Lung (tissue), 12 donors: ENCODE data around the gene PKD1. TPM values are rescaled to one million over a fixed set of nuclear protein-coding genes. Genes with fewer than 3 reads are reported as not detected.

Experiments
- ATAC-seq: fragments of 200-7000 bp; cut with Tn5 transposase; one replicate; pipeline ENCODE4 v1.9.1; 2020; ENCODE audit warnings: moderate number of reproducible peaks; ENCODE audit not compliant: insufficient read depth, low FRiP score
- DNase-seq, 3 donors: peaks; one replicate each; pipeline ENCODE4 v3.0.0-alpha.2; 2013 to 2017
- H3K27ac ChIP-seq, 2 donors: one replicate each; pipeline ENCODE4 v1.5.1; 2013; ENCODE audit warnings: mild to moderate bottlenecking in 2 of 2, moderate library complexity in 2 of 2, control low read depth in 1 of 2, inconsistent platforms in 1 of 2, low read depth in 1 of 2, low read length in 1 of 2
- H3K27me3 ChIP-seq, 3 donors: one replicate each; pipeline ENCODE4 v1.5.1; 2013; ENCODE audit warnings: low read length in 2 of 3; ENCODE audit not compliant: control insufficient read depth in 3 of 3, insufficient read depth in 3 of 3
- H3K36me3 ChIP-seq, 4 donors: one replicate each; pipeline ENCODE4 v1.5.1; 2013; ENCODE audit warnings: low read length in 4 of 4, mild to moderate bottlenecking in 1 of 4, moderate library complexity in 1 of 4; ENCODE audit not compliant: control insufficient read depth in 4 of 4, insufficient read depth in 4 of 4
- H3K4me1 ChIP-seq, 5 donors: one replicate each; pipeline ENCODE4 v1.5.1; 2013; ENCODE audit warnings: low read length in 5 of 5, mild to moderate bottlenecking in 2 of 5, moderate library complexity in 1 of 5; ENCODE audit not compliant: control insufficient read depth in 5 of 5, insufficient read depth in 5 of 5
- H3K4me3 ChIP-seq: one replicate; pipeline ENCODE4 v1.5.1; 2013; ENCODE audit warnings: mild to moderate bottlenecking, control low read depth, moderate library complexity
- H3K9ac ChIP-seq, 2 donors: one replicate each; pipeline ENCODE4 v1.5.1; 2013; ENCODE audit warnings: low read length in 2 of 2, control low read depth in 1 of 2; ENCODE audit not compliant: insufficient read depth in 1 of 2
- H3K9me3 ChIP-seq, 4 donors: one replicate each; pipeline ENCODE4 v1.5.1; 2013; ENCODE audit warnings: low read length in 3 of 4, mild to moderate bottlenecking in 1 of 4, moderate library complexity in 1 of 4; ENCODE audit not compliant: control insufficient read depth in 4 of 4, insufficient read depth in 3 of 4
- WGBS, 2 donors: extraction: QIAGEN DNeasy Blood & Tissue Kit; methylation state at CpG; one replicate each; pipeline ENCODE4 v1.1.7; 2013; 5-methylcytosine and 5-hydroxymethylcytosine counted together
- polyA plus RNA-seq, 2 donors: library from polyadenylated mRNA; stranded (reverse); fragments of 200-250 nt; gene quantifications; one replicate each; pipeline ENCODE4 v1.2.1, GENCODE V29; 2013
- total RNA-seq, 2 donors: library from RNA; depleted of rRNA in 1 of 2; stranded (reverse); fragments of >200 nt in 1 of 2; gene quantifications; one replicate each; pipeline ENCODE4 v1.2.1, GENCODE V29; 2014 to 2021
- TF ChIP-seq, protein P1 (sequence below): IDR thresholded peaks from 2 replicates; pipeline ENCODE4 v1.5.1; 2012; ENCODE audit warnings: mild to moderate bottlenecking; ENCODE audit errors: control extremely low read depth, extremely low read depth
- donor health status: control.
- donor health status: control.
- donor health status: Bipolar disorder and iron deficiency.
- donor health status: healthy.
- donor health status: DM: yes; HTN: yes; CAD: no.

PKD1 gene
- total and polyA plus RNA-seq, 4 donors = 39.1 to 128 (median 64.6) TPM

DNA sequence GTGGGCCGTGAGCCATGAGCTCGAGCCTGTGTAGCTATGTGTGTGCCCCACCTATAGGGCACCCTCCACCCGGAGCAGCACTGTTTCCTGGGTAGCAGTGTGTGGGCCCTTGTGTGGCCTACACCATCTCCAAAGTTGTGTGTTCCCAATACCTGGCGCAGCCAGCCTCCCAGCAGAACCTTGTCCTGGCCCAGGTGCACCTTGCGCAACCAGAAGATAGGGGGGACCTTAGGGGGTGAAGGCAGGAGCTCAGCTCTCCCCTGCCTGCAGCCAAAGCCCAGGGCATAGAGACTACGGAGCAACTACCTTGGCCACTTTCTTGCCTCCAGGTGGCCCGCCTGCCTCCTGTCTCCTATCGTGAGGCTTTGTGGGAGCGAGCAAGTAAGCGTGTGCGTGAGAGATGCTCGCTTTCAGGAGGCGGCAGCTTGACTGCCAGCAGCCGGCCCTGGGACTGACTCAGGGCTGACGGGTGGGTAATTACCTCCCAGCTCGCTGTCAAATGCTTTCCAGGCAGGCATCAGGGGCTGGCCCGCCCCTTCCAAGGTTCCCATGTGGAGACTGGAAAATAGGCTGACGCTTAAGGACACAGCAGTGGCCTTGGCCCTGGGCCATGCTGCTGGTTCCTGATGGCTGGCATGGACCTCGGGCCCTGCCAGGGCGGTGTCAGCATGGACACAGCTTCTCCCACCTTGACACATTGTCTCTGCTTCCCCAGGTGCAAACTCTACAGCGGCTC is 38.9 kb upstream of the PKD1 start:
- 94 to 96% methylated on average over 21 of the region's 21 CpGs for WGBS, 2 donors
- H3K27ac ChIP-seq = no peak overlapping the region
- H3K9me3 ChIP-seq = no peaks in the 10 kb centered on the region
- no peaks in the 10 kb centered on the region for H3K27me3 ChIP-seq
- ATAC-seq = no peak
- no peak for DNase-seq
- no peak overlapping the region for H3K4me3 ChIP-seq
- TF ChIP-seq, protein P1, sequence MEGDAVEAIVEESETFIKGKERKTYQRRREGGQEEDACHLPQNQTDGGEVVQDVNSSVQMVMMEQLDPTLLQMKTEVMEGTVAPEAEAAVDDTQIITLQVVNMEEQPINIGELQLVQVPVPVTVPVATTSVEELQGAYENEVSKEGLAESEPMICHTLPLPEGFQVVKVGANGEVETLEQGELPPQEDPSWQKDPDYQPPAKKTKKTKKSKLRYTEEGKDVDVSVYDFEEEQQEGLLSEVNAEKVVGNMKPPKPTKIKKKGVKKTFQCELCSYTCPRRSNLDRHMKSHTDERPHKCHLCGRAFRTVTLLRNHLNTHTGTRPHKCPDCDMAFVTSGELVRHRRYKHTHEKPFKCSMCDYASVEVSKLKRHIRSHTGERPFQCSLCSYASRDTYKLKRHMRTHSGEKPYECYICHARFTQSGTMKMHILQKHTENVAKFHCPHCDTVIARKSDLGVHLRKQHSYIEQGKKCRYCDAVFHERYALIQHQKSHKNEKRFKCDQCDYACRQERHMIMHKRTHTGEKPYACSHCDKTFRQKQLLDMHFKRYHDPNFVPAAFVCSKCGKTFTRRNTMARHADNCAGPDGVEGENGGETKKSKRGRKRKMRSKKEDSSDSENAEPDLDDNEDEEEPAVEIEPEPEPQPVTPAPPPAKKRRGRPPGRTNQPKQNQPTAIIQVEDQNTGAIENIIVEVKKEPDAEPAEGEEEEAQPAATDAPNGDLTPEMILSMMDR = no peak
- peaks cover 4 to 71% (median 11%) of the 10 kb centered on the region in 4 donors for H3K36me3 ChIP-seq
- peaks cover 0 to under 1% (median 0%) of the 10 kb centered on the region in 5 donors for H3K4me1 ChIP-seq
- H3K9ac ChIP-seq = no peak overlapping the region

GRCh38 chr16:2173916-2174315 is 38.2 kb upstream of the PKD1 start:
- H3K4me3 ChIP-seq = no peak overlapping the region
- TF ChIP-seq, protein P1 = no peak
- 95 to 96% methylated on average over 4 of the region's 4 CpGs for WGBS, 2 donors
- H3K27me3 ChIP-seq = no peaks in the 10 kb centered on the region
- H3K4me1 ChIP-seq = peaks cover 0 to 3% (median 0%) of the 10 kb centered on the region in 5 donors
- ATAC-seq = no peak
- peaks cover 4 to 74% (median 11%) of the 10 kb centered on the region in 4 donors for H3K36me3 ChIP-seq
- DNase-seq = no peak
- H3K9ac ChIP-seq = no peak overlapping the region
- no peak overlapping the region for H3K27ac ChIP-seq
- no peaks in the 10 kb centered on the region for H3K9me3 ChIP-seq

GRCh38 chr16:2173366-2173765 is 37.7 kb upstream of the PKD1 start:
- peaks cover 0 to 3% (median 0%) of the 10 kb centered on the region in 5 donors for H3K4me1 ChIP-seq
- H3K4me3 ChIP-seq = no peak overlapping the region
- WGBS, 2 donors = 93 to 98% methylated on average over 14 of the region's 14 CpGs
- H3K9ac ChIP-seq = no peak overlapping the region
- TF ChIP-seq, protein P1 = no peak
- ATAC-seq (no peak), DNase-seq (no peak)
- no peaks in the 10 kb centered on the region for H3K9me3 ChIP-seq
- H3K27me3 ChIP-seq = no peaks in the 10 kb centered on the region
- no peak overlapping the region for H3K27ac ChIP-seq
- H3K36me3 ChIP-seq = peaks cover 4 to 77% (median 13%) of the 10 kb centered on the region in 4 donors
